NB4 (cell line): ENCODE data around the gene AKAP10.

ENCODE experiments used
- MYC ChIP-seq: IDR thresholded peaks from 2 replicates; pipeline ENCODE4 v1.6.1; 2011; ENCODE audit warnings: low read depth, low read length
- POLR2A ChIP-seq: IDR thresholded peaks from 2 replicates; pipeline ENCODE4 v1.6.1; 2011; ENCODE audit warnings: mild to moderate bottlenecking; ENCODE audit not compliant: insufficient read length; ENCODE audit errors: extremely low read depth

GRCh38 chr17:19904412-19904811 is 73.2 kb downstream of the AKAP10 start:
- no peak for TF ChIP-seq MYC
- TF ChIP-seq POLR2A: no peak
